Stomach (tissue), 9 donors: ENCODE measurements around the gene PDE8B. TPM values are rescaled to one million over a fixed set of nuclear protein-coding genes. Genes with fewer than 3 reads are reported as not detected.
A peak's percentile ranks its signal among the peaks of the same experiment; 100 is the strongest.

ENCODE experiments used
- DNase-seq, 2 donors: peaks; one replicate each; pipeline versions ENCODE4 v3.0.0 to v3.0.0-alpha.2; 2013 to 2019
- H3K27ac ChIP-seq, 5 donors: fragments of 200-600 bp in 4 of 5; sonication (generic) in 4 of 5; one replicate each; pipeline ENCODE4 v1.5.1; 2013 to 2019; ENCODE audit warnings: mild to moderate bottlenecking in 1 of 5, moderate library complexity in 1 of 5
- H3K27me3 ChIP-seq, 3 donors: fragments of 200-600 bp; sonication (generic); one replicate each; pipeline ENCODE4 v1.5.1; 2017 to 2019; ENCODE audit warnings: mixed run types in 1 of 3
- H3K36me3 ChIP-seq, 4 donors: fragments of 200-600 bp; sonication (generic); 1 replicate in 3 of 4; 2 replicates in 1 of 4; pipeline ENCODE4 v1.5.1; 2016 to 2019
- H3K4me1 ChIP-seq, 4 donors: fragments of 200-600 bp; sonication (generic); one replicate each; pipeline ENCODE4 v1.5.1; 2016 to 2019
- H3K4me3 ChIP-seq, 4 donors: fragments of 200-600 bp; sonication (generic) in 3 of 4; one replicate each; pipeline ENCODE4 v1.5.1; 2016 to 2019; ENCODE audit warnings: mild to moderate bottlenecking in 1 of 4
- H3K9me3 ChIP-seq, 4 donors: fragments of 200-600 bp; sonication (generic); one replicate each; pipeline ENCODE4 v1.5.1; 2016 to 2019
- CTCF ChIP-seq, 7 experiments: fragments of 450-650 bp in 4 of 7; fragments of 200-600 bp in 3 of 7; sonication (generic) in 3 of 7; IDR thresholded peaks; one replicate each; pipeline ENCODE4 v1.5.1; 2016 to 2019; ENCODE audit warnings: antibody characterized with exemption in 7 of 7, control low read depth in 2 of 7, mild to moderate bottlenecking in 1 of 7
- EP300 ChIP-seq: sonication (generic); formaldehyde crosslinking; IDR thresholded peaks from one replicate; pipeline ENCODE4 v1.6.1; 2017; ENCODE audit warnings: antibody characterized with exemption
- POLR2A ChIP-seq, 4 donors: fragments of 450-650 bp; IDR thresholded peaks; one replicate each; pipeline ENCODE4 v1.6.1; 2016; ENCODE audit warnings: antibody characterized with exemption in 4 of 4, control low read depth in 2 of 4, mild to moderate bottlenecking in 1 of 4, moderate library complexity in 1 of 4
- POLR2AphosphoS5 ChIP-seq, 3 donors: sonication (generic); formaldehyde crosslinking; IDR thresholded peaks; one replicate each; pipeline ENCODE4 v1.6.1; 2016; ENCODE audit warnings: antibody characterized with exemption in 3 of 3
- WGBS, 5 donors: extraction: QIAGEN DNeasy Blood & Tissue Kit in 3 of 5; methylation state at CpG; one replicate each; pipeline versions ENCODE4 v1.1.5 to v1.1.7; 2013 to 2018; 5-methylcytosine and 5-hydroxymethylcytosine counted together
- intact Hi-C: fragments of 100-400 bp; cut with DNase I; formaldehyde crosslinking; loops from one replicate; pipeline ENCODE4 v1.15.1; 2023; ENCODE audit warnings: low total_unique reads
- polyA plus RNA-seq, 3 donors: library from polyadenylated mRNA; stranded (reverse); fragments of 200-250 nt; gene quantifications; one replicate each; pipeline ENCODE4 v1.2.3, GENCODE V29; 2013
- total RNA-seq, 5 donors: library from RNA; depleted of rRNA; stranded (reverse); fragments of >200 nt; gene quantifications; one replicate each; pipeline versions ENCODE4 v1.1.0 to v1.2.3, GENCODE V29; 2014 to 2016
- donor health status: healthy with polysubstance abuse.
- donor health status: Bipolar disorder and iron deficiency.
- donor health status: healthy.

The PDE8B gene
- total and polyA plus RNA-seq, 8 donors = 0.56 to 243 (median 3.5) TPM; not detected in 1

- WGBS, 5 donors = 0 to 3% (median 1%) methylated on average over 37 to 69 of the region's 69 CpGs
- DNase-seq = peak; percentile 67 to 69
These were observed 30.1 kb upstream of the PDE8B start for GRCh38 chr5:77180167-77181081.

DNA sequence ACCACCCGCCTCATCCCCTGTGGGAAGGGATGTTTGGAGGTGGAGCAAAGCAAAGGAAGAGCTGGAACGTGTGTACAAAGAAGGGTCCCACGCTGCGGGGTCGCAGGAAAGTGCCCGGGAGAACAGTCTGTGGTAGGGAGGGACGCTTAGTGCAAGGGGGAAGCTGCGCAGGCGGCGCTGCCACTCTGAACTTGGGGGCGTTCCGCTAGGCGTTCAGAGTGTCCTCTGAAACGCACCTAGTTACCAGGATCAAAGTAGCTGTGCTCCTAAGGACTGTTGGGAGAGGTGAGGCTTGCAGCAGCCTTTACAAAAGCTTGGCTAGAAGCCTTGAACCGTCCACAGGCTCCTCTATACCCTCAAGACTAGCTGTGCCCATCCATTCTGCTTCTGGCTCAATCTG, 29.3 kb upstream of the PDE8B start:
- Histone ChIP-seq H3K4me1 (peaks cover 18 to 30% (median 21%) of the 10 kb centered on the region in 4 donors), H3K36me3 (no peaks in the 10 kb centered on the region), H3K9me3 (no peaks in the 10 kb centered on the region), H3K27me3 (peaks cover 0 to 34% (median 19%) of the 10 kb centered on the region in 3 donors), H3K4me3 (peak overlapping the region; percentile 57 to 86 (median 60)), H3K27ac (peak overlapping the region in 1 of 5 donors; percentile 59)
- 14 to 29% (median 20%) methylated on average over 14 to 15 of the region's 15 CpGs for WGBS, 5 donors
- DNase-seq = peak in 1 of 2 donors; percentile 24
- TF ChIP-seq CTCF (IDR thresholded peaks at IDR 0.05) (no peak), POLR2A (IDR thresholded peaks at IDR 0.05) (no peak), EP300 (no peak), POLR2AphosphoS5 (IDR thresholded peaks at IDR 0.05) (no peak)
- intact Hi-C loops = no loop called here

More at GRCh38 chr5:77180167-77181081, 30.1 kb upstream of the PDE8B start:
- H3K4me3 ChIP-seq = peak overlapping the region; percentile 57 to 86 (median 60)
- H3K27me3 ChIP-seq = peaks cover 0 to 34% (median 19%) of the 10 kb centered on the region in 3 donors
- no peaks in the 10 kb centered on the region for H3K9me3 ChIP-seq
- intact Hi-C loops = no loop called here
- H3K27ac ChIP-seq = peak overlapping the region in 2 of 5 donors; percentile 53 to 59
- TF ChIP-seq POLR2A (IDR thresholded peaks at IDR 0.05) = no peak
- no peak for TF ChIP-seq CTCF (IDR thresholded peaks at IDR 0.05)
- TF ChIP-seq POLR2AphosphoS5 (IDR thresholded peaks at IDR 0.05) = no peak
- TF ChIP-seq EP300 = no peak
- H3K36me3 ChIP-seq = no peaks in the 10 kb centered on the region
- H3K4me1 ChIP-seq = peaks cover 18 to 28% (median 21%) of the 10 kb centered on the region in 4 donors

- Histone ChIP-seq H3K4me1 (peaks cover 21 to 36% (median 24%) of the 10 kb centered on the region in 4 donors), H3K36me3 (no peaks in the 10 kb centered on the region), H3K27me3 (peaks cover 0 to 32% (median 19%) of the 10 kb centered on the region in 3 donors), H3K4me3 (peak overlapping the region in 2 of 4 donors; percentile 57 to 58), H3K9me3 (no peaks in the 10 kb centered on the region), H3K27ac (peak overlapping the region in 1 of 5 donors; percentile 59)
- WGBS, 5 donors = 50 to 59% (median 51%) methylated on average over 13 to 15 of the region's 15 CpGs
- intact Hi-C loops = no loop called here
- DNase-seq = no peak
- TF ChIP-seq EP300 (peak; percentile 32), POLR2AphosphoS5 (IDR thresholded peaks at IDR 0.05) (no peak), CTCF (IDR thresholded peaks at IDR 0.05) (no peak)
These were observed 28.7 kb upstream of the PDE8B start for GRCh38 chr5:77181596-77182304.

- Histone ChIP-seq H3K9me3 (no peaks in the 10 kb centered on the region), H3K4me1 (peaks cover 21 to 41% (median 28%) of the 10 kb centered on the region in 4 donors), H3K4me3 (no peak overlapping the region), H3K27me3 (peaks cover 0 to 30% (median 19%) of the 10 kb centered on the region in 3 donors), H3K27ac (no peak overlapping the region), H3K36me3 (no peaks in the 10 kb centered on the region)
- 47 to 58% (median 54%) methylated on average over 1 of the region's 1 CpG for WGBS, 5 donors
- DNase-seq = no peak
- intact Hi-C loops = no loop called here
- TF ChIP-seq POLR2AphosphoS5 (IDR thresholded peaks at IDR 0.05) (no peak), POLR2A (IDR thresholded peaks at IDR 0.05) (no peak), EP300 (no peak), CTCF (IDR thresholded peaks at IDR 0.05) (no peak)
These were observed 28.1 kb upstream of the PDE8B start for GRCh38 chr5:77182367-77182766.
